Brain microvascular endothelial cell (primary cell): ENCODE measurements around the gene LRRC7.
"Not testable (repeated sequence)": the region's sequence is repeated elsewhere in the genome, so short reads cannot be mapped to it uniquely, and the experiment has no call there.

Experiments used
- DNase-seq: peaks from one replicate; pipeline ENCODE4 v3.0.0-alpha.2; 2020
- H3K27ac ChIP-seq: fragments of 250-450 bp; sonication (Bioruptor Pico); 2 replicates; pipeline ENCODE4 v1.5.1; 2020; ENCODE audit warnings: mild to moderate bottlenecking, moderate library complexity
- H3K27me3 ChIP-seq: fragments of 250-450 bp; sonication (Bioruptor Pico); replicated peaks from 2 replicates; pipeline ENCODE4 v1.5.1; 2020; ENCODE audit warnings: mild to moderate bottlenecking
- H3K36me3 ChIP-seq: fragments of 250-450 bp; sonication (Bioruptor Pico); replicated peaks from 2 replicates; pipeline ENCODE4 v1.5.1; 2020; ENCODE audit warnings: mild to moderate bottlenecking
- H3K4me3 ChIP-seq: 2 replicates; pipeline ENCODE4 v1.5.1; 2011; ENCODE audit warnings: low read depth, mild to moderate bottlenecking, control low read depth, low read length, moderate library complexity
- CTCF ChIP-seq: IDR thresholded peaks from 2 replicates; pipeline ENCODE4 v1.5.1; 2011; ENCODE audit warnings: low read depth, mild to moderate bottlenecking, moderate library complexity, low read length, control low read depth, inconsistent platforms; ENCODE audit errors: missing control alignments
- in situ Hi-C: cut with HindIII; loops from 2 replicates; pipeline ENCODE4 v1.10.0; 2017; ENCODE audit warnings: low sequenced_read_pairs, low pct_ligation_motif_present

Gene LRRC7

GRCh38 chr1:70038025-70038424, 470.3 kb downstream of the LRRC7 start:
- in situ Hi-C loops: no loop called here

GRCh38 chr1:70039485-70039884, 471.8 kb downstream of the LRRC7 start:
- in situ Hi-C loops: no loop called here

More at GRCh38 chr1:70038025-70038424, 470.3 kb downstream of the LRRC7 start:
- Histone ChIP-seq H3K27ac (no peak overlapping the region), H3K36me3 (no peaks in the 10 kb centered on the region), H3K4me3 (no peak overlapping the region), H3K27me3 (no peaks in the 10 kb centered on the region)
- peak; percentile 60 for DNase-seq
- no peak for TF ChIP-seq CTCF

GRCh38 chr1:70041317-70042045, 473.8 kb downstream of the LRRC7 start:
- Histone ChIP-seq H3K36me3 (no peaks in the 10 kb centered on the region), H3K27ac (no peak overlapping the region), H3K27me3 (no peaks in the 10 kb centered on the region), H3K4me3 (no peak overlapping the region)
- TF ChIP-seq CTCF: no peak
- no peak for DNase-seq
- in situ Hi-C loops: no loop called here

More at GRCh38 chr1:70039485-70039884, 471.8 kb downstream of the LRRC7 start:
- Histone ChIP-seq H3K4me3 (no peak overlapping the region), H3K27ac (no peak overlapping the region), H3K27me3 (no peaks in the 10 kb centered on the region), H3K36me3 (no peaks in the 10 kb centered on the region)
- TF ChIP-seq CTCF: no peak
- no peak for DNase-seq

GRCh38 chr1:70042090-70042731, 474.5 kb downstream of the LRRC7 start:
- no peak for DNase-seq
- no peak overlapping the region for H3K27ac ChIP-seq
- H3K27me3 ChIP-seq: no peaks in the 10 kb centered on the region
- no peak overlapping the region for H3K4me3 ChIP-seq
- no peak for TF ChIP-seq CTCF
- in situ Hi-C loops: no loop called here
- H3K36me3 ChIP-seq: no peaks in the 10 kb centered on the region

GRCh38 chr1:70043804-70044203, 476.1 kb downstream of the LRRC7 start:
- peak; percentile 82 for DNase-seq
- in situ Hi-C loops: no loop called here
- no peak for TF ChIP-seq CTCF
- Histone ChIP-seq H3K36me3 (no peaks in the 10 kb centered on the region), H3K27me3 (no peaks in the 10 kb centered on the region), H3K4me3 (no peak overlapping the region), H3K27ac (no peak overlapping the region)

GRCh38 chr1:70044832-70045231, 477.1 kb downstream of the LRRC7 start:
- in situ Hi-C loops: no loop called here
- Histone ChIP-seq H3K36me3 (no peaks in the 10 kb centered on the region), H3K27me3 (no peaks in the 10 kb centered on the region), H3K27ac (no peak overlapping the region), H3K4me3 (no peak overlapping the region)
- no peak for DNase-seq
- TF ChIP-seq CTCF: no peak

- H3K27ac ChIP-seq, DNase-seq, H3K4me3 ChIP-seq, H3K27me3 ChIP-seq, H3K36me3 ChIP-seq, in situ Hi-C loops: not testable (repeated sequence)
These were observed 477.9 kb downstream of the LRRC7 start for GRCh38 chr1:70045581-70045980.
